ENCODE data around the gene TSSK2.

GRCh38 chr22:19169947-19170318 is 38.8 kb downstream of the TSSK2 start:
- TF ChIP-seq CTCF (conservative IDR thresholded peaks at IDR 0.05; ENCODE audit: low read depth in 2 of 2) (no peak), POLR2AphosphoS5 (IDR thresholded peaks at IDR 0.05; ENCODE audit: low read depth) (no peak), REST (IDR thresholded peaks at IDR 0.05; ENCODE audit: unreplicated experiment) (no peak), ZNF331 (CRISPR knock-in tag; IDR thresholded peaks at IDR 0.05; ENCODE audit: low read depth) (no peak), CREB1 (CRISPR knock-in tag; IDR thresholded peaks at IDR 0.05; ENCODE audit: low read depth) (no peak), EZH2 (IDR thresholded peaks at IDR 0.05; ENCODE audit: low read depth, unreplicated experiment) (no peak), EZH2phosphoT487 (IDR thresholded peaks at IDR 0.05; ENCODE audit: unreplicated experiment) (no peak), ETS1 (IDR thresholded peaks at IDR 0.05) (no peak), STAT1 (IDR thresholded peaks at IDR 0.05; ENCODE audit: unreplicated experiment) (no peak), JUNB (IDR thresholded peaks at IDR 0.05; ENCODE audit: unreplicated experiment) (no peak), ZNF114 (CRISPR knock-in tag; IDR thresholded peaks at IDR 0.05) (no peak), NANOG (IDR thresholded peaks at IDR 0.05; ENCODE audit: borderline replicate concordance) (no peak)

Measured in GM23338 (cell line).